NCI-H510A (cell line): ENCODE results near the gene WDR81.

Source experiments
- DNase-seq: peaks from one replicate; lab custom pipeline; 2025; lab: John Stamatoyannopoulos, UW

Gene WDR81

GRCh38 chr17:1782171-1782567 lies 57.7 kb downstream of the WDR81 start:
- no peak for DNase-seq

GRCh38 chr17:1783271-1783670 lies 58.8 kb downstream of the WDR81 start:
- no peak for DNase-seq

- peak; percentile 5 for DNase-seq
These were observed 59.5 kb downstream of the WDR81 start for GRCh38 chr17:1783834-1784611.

- DNase-seq, result no peak
These were observed 61.4 kb downstream of the WDR81 start for GRCh38 chr17:1785930-1786329.

GRCh38 chr17:1786708-1787107 lies 62.2 kb downstream of the WDR81 start:
- no peak for DNase-seq

GRCh38 chr17:1787301-1787902 lies 62.9 kb downstream of the WDR81 start:
- no peak for DNase-seq
